Activated CD8-positive, alpha-beta memory T cell treated with anti-CD3 and anti-CD28 coated beads, Interleukin-2, amount 50 U/mL, for 24 hours (primary cell): Measurements from ENCODE around the gene B4GALT1.

Experiments
- DNase-seq: peaks from one replicate; pipeline ENCODE4 v3.0.0-alpha.2; 2020; ENCODE audit errors: extremely low read depth

Gene B4GALT1, protein sequence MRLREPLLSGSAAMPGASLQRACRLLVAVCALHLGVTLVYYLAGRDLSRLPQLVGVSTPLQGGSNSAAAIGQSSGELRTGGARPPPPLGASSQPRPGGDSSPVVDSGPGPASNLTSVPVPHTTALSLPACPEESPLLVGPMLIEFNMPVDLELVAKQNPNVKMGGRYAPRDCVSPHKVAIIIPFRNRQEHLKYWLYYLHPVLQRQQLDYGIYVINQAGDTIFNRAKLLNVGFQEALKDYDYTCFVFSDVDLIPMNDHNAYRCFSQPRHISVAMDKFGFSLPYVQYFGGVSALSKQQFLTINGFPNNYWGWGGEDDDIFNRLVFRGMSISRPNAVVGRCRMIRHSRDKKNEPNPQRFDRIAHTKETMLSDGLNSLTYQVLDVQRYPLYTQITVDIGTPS

GRCh38 chr9:33167084-33167971 is at the start of gene B4GALT1:
Gene B4GALT1 (minus strand): TSS chr9:33167336. CDS start chr9:33167169, 167 bp downstream.
- DNase-seq, result peak; percentile 83

DNA sequence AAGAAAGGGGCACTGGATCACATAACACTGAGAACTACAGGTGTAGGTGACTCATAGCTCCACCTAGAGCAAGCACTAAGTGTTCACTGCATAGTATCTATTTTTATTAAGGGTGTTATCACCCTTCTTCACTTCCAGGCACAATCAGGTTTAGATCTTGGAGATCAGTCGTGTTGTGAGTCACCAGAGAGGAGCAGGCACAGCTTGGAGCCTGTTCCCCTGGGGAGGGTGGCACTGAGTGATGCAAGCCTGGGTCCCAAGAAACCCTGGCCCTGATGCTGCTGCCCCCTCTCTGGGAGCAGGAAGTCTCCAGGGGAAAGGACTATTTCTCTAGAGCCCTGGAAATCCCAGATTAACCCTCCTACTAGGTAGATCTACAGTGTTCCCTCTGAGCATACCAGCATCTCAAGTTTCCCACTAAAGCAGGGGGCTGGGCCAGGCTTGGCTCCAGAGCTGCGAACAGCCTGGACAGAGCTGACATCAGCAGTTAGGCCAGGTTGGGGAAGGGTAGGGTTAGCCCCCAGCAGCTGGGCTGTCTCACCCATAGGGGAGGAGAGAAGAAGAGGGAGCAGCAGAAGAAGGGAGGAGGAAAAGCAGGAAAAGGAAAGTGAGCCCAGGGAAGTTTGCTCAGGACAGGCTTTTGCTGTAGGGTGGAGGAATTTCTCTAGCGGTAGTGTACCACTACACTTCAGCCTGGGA is 44.7 kb upstream of the B4GALT1 start:
- DNase-seq, result no peak

- no peak for DNase-seq
These were observed 43.0 kb upstream of the B4GALT1 start for GRCh38 chr9:33210006-33210715.

- no peak for DNase-seq
These were observed 42.3 kb upstream of the B4GALT1 start for GRCh38 chr9:33209394-33209793.

DNA sequence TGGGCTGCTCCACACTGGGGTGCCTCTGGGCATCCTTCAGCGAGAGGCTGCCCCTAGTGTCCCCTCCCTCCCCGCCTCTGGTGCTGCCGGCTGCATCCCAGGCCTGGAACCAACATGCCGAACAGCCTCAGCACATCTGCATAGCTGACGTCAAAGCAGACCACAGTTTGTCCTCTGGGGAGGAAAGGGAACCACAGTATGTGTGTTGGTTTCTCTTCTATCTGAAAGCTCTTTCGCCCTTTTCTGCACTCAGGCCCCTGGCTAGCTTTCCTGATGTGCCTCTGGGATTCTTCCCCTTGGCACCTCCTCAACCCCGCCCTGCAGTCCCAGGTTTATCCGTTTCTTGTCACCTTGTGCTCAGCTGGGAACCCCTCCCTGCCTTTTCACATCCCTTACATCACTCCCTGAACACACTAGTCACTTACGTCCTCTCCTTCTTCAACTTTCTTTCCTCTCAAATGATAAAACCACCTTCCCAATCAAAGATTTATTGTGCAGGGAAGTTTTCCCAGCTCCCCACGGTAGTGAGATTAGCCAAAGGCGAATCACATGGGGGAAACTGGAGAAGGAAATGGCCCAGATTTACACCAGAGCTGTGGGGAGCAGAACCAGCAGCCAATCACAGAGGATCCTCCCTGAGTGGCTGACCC is 35.5 kb upstream of the B4GALT1 start:
- no peak for DNase-seq

DNA sequence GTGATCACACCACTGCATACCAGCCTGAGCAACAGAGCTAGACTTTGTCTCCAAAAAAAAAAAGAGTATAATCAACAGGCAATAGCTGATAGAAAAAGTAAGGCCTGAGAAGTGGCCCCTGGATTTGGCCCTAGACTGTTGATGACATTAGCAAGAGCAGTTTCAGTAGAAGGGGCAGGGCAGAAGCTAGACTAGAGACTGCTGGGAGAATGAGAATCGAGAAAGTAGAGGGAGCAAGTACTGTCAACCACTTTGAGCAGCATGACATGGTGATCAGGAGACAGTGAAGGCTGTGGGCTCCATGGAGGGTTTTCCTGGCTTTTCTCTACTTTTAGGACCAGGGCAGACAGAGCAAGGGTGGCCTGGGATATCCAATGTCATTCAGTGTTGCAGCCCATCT is 34.9 kb upstream of the B4GALT1 start:
- DNase-seq, result no peak

GRCh38 chr9:33198165-33198564 is 31.0 kb upstream of the B4GALT1 start:
- no peak for DNase-seq

DNA sequence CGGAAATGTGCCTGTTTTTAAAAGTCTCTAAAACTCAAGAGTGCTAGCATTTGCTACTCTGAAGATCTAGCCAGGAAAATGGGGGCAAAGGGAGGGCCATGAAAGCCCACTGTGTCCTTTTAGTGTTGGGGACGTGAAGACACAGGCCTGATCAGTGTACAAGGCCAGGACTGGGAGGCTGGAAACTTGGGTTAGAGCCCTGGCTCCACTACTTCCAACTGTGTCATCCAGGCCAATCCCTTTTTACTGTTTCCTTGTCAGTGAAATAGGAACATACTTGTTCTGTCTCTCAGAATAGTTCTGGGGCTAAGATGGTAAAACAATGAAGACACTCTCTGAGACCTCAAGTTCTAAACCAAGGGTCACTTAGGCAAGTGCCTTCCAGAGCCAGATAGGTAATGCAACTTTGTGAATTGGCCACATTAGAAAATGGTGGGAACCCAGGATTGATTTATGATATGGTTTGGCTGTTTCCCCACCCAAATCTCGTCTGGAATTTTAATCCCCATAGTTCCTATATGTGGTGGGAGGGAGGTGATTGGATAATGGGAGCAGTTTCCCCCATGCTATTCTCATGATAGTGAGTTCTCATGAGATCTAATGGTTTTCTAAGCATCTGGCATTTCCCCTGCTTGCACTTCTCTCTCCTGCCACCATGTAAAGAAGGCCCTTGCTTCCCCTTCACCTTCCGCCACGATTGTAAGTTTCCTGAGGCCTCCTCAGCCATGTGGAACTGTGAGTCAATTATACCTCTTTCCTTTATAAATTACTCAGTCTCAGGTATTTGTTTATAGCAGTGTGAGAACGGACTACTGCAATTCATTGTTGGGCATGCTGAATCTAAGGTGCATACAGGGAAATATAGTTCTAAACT is 30.4 kb upstream of the B4GALT1 start:
- no peak for DNase-seq

- DNase-seq, result no peak
These were observed 29.6 kb upstream of the B4GALT1 start for GRCh38 chr9:33196736-33197135.

GRCh38 chr9:33193818-33194217 is 26.7 kb upstream of the B4GALT1 start:
- DNase-seq, result no peak

- no peak for DNase-seq
These were observed 25.5 kb upstream of the B4GALT1 start for GRCh38 chr9:33192493-33193255.

GRCh38 chr9:33190021-33190705 is 23.0 kb upstream of the B4GALT1 start:
- DNase-seq, result no peak

DNA sequence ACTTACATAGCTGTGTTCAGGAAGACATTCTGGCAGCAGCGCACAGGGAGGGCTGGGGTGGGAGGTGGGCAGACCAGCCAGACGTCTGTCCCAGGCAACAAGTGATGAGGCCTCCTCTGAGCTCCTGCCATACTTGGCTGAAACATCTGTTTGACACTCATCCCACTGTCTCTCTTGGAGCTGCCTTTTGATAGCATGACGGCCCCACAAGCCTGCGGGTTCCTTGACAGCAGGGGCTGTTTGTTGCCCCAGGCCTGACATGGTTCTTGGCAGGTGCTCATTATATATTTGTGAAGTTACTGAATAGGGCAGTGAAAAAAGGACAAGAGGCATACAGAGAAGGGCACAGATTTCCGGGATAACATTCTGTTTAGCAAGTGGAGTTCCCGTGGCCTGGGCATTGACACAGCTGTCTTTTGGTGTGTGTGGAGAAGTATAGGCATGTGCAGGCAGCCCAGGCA is 22.2 kb upstream of the B4GALT1 start:
- no peak for DNase-seq

DNA sequence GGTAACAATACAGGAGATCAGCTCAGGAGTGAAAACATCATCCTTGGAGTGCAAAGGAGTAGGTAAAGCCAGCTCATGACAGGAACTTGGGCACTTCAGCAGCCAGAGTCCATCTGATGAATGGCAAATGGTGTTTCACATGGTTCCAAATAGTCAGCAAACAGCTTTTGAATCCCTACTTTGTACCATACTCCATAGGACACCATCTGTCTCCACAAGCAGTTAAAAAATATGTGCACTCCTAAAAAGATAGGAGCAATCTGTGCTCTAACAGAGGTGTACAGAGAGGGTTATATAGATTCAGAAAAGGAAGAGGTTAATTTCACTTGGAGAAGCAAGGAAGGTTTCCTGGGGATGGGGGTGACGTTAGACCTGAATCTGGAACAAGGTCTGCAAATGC is 21.6 kb upstream of the B4GALT1 start:
- no peak for DNase-seq

- no peak for DNase-seq
These were observed 20.5 kb upstream of the B4GALT1 start for GRCh38 chr9:33187519-33188218.

DNA sequence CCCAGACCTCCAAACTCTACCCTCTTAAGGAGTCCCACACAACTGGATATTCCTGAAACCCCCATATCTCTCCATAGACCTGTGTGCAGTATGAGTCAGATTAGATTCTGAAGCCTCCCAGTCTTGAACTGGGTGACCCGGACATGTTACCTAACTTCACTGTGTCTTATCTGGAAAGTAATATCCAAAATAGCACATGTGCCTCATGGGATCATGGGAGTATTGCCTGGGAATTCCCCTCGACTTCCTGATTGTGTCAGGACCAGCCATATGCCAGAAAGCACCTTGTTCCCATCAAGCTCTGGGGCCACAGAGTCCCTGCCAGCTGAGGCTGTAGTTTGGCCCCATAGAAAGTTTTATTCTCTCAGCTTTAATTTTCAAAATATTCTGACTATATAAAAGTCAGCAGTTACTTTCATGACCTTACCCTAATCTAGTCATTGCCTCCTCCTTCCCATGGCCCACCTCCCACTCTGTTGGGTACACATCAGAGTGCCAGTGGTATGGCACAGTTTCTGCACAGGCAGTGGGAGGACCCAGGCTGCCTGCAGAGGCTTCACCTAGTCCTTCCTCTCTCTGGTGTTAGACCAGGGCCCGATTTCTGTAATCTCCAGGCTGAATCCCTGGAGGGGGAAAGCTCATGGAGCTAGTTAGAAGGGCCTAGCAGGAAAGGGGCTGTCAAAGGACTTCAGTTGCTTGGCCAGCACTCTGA is 19.5 kb upstream of the B4GALT1 start:
- no peak for DNase-seq

GRCh38 chr9:33185858-33186257 is 18.7 kb upstream of the B4GALT1 start:
- no peak for DNase-seq
